ENCODE measurements around the gene ZDHHC7.
A peak's percentile ranks its signal among the peaks of the same experiment; 100 is the strongest.

ZDHHC7 gene

DNA sequence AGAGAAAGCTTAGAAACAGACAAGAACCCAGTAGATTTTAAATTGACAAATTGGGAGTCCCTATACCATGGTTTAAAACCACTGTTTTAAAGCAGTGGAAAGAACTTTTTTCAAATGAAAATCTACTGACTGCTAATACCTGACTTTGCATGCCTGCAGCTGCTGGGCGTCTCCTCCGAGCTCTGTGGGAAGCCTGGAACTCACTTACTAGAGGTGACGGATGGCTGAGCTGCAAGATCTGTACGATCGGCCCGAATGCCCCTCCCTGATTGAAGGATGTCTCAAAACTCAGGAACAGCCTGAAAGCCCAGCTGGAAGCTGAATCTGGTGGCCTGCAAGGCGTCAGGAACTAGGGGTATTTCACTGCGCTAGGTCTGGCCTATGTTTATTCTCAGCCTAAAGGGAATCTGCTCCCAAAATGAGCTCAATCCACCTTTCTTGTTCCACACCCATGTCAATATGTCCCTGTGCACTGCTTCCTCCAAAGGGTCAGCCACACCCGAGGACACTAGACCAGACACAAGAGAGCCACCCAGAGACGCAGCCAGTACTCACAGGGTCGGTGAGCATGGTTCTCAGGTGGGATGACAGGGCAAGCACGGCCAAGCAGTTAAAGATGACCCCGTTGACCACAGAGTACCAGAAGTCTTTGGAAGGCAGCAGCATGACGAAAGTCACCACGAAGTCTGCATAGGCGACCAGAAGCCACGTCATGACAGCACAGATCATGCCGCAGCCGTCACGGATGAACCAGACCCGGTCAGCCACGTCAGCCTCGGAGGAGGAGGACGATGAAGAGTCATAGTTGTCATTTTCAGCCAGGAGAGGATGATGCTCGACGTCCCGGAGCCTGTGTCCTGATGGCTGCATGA is 21.4 kb downstream of the ZDHHC7 start:
- no peak for DNase-seq

DNA sequence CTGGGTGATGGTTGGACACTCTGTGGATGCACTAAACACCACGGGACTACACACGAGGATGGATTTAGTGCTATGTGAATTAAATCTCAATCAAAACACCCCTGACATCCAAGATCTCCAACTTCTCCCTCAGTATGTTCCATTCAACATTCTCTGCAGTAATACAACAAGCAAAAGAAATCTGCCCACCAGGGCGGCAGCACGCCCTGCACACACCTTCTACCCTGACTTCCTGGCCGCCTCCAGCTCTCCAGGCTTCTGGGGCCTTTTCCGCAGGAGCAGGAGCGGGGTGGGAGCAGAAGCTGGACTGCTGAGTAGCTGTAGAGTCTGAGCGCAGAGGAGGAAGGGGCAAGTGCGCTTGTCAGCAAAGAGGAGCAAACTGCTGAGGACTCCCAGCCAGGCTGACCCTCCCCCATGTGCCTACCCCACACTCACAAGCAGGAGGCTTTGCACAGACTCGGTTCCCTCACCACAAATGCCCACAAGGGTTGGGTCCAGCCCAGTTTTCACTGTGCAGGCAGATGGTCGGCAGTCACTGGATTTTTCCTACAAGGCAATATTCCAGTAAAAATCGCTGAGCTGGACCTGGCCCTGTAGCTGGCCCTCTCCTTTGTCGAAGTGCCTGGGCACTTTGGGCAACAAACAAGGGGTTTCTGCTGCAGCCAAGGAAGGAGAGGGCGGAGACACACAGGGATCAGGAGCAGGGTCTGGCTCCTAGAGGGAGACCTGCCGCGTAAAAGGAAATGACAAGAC is 22.8 kb downstream of the ZDHHC7 start:
- DNase-seq: no peak

DNA sequence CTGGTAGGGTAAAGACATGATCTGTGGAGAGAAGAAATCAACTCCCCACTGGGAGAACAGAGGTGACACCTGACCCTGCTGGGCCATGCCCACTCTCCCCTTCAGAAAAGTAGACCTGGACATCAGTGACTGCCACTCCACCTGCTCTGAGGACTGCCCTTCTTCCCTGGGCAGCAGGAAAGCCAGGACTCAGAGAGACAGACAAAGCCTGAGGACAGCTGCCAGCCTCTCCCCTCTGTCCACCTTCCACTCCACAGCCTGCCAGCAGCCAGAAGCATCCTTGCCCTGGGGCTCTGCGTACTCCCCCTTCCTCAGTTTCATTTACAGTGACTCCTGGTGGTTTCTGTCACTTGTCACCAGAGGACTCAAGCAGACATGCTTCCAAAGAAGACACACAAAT is 24.5 kb downstream of the ZDHHC7 start:
- no peak for DNase-seq

DNA sequence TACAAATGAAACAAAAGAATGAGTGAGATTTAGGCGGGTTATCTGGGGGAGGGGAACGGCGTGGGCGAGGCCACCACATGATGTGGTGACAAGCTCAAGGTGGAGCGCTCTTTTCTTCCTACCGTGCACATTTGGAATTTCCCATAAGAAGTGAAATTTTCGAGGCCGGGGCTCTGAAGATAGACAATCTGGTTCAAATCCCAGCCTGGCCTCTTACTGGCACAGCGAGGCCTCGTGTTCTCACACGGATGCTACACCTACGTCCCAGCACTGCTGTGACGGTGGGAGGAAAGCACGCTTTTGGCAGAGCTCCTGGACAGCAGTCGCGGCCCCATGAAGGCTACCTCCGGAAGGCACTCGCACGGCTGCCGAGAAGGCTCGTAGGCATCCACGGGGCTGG is 25.2 kb downstream of the ZDHHC7 start:
- no peak for DNase-seq

DNA sequence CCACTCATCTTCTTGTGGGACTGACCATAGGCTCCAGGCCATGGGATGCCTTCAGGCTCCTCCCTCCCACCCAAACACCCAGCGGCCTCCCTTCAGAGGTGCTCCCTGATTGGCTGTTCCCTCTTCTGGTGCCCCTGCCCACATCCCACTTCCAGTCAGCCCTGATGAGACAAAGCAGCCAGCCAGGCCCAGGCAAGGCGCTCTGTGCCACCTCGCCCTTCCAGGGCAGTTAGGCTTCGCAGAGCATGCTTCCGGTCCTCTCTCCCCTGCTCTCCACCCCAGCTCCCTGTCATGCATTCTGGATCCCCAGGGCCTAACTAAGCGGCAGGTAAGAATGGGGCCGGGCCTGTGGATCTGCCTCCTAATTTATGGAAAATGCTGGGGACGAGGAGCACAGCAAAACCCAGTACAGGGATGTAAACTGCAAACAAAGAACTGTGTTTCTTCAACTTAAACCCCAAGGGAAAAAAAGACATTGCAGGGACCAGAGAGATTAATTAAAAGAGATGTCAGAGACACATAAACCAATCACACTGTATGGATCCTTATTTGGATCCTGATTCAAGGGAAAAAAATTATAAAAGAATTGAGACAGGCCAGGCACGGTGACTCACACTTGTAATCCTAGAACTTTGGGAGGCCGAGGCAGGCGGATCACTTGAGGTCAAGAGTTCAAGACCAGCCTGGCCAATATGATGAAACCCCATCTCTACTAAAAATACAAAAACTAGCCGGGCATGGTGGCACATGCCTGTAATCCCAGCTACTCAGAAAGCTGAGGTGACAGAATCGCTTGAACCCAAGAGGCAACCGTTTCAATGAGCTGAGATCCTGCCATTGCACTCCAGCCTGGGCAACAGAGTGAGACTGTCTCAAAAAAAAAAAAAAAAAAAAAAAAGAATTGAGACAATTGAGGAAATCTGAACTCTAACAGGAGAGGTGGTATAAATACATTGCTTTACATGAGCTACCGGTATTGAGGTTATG is 26.0 kb downstream of the ZDHHC7 start:
- DNase-seq: no peak

- DNase-seq: no peak
These were observed 28.9 kb downstream of the ZDHHC7 start for GRCh38 chr16:84982434-84982833.

DNA sequence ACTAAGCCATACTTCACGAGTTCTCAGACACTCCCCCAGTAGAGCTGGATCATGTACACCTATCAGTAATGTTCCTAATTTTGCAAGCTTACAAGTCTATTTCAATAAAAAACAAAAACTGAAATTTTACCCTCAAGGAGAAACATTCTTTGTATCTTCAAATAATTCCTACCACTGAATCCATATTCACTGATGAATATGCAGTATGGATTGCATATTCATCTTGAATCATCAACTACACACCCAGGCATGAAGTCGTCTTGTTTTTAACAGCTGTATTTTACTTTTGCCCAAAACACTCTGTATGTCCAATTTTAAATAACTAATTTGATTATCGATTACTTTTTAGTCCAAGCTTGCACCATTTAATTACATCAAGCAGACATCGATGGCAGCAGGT is 31.8 kb downstream of the ZDHHC7 start:
- DNase-seq: no peak

- DNase-seq: no peak
These were observed 34.5 kb downstream of the ZDHHC7 start for GRCh38 chr16:84976644-84977400.

GRCh38 chr16:84975522-84975921 is 35.8 kb downstream of the ZDHHC7 start:
- DNase-seq: no peak

- no peak for DNase-seq
These were observed 36.3 kb downstream of the ZDHHC7 start for GRCh38 chr16:84975066-84975465.

DNA sequence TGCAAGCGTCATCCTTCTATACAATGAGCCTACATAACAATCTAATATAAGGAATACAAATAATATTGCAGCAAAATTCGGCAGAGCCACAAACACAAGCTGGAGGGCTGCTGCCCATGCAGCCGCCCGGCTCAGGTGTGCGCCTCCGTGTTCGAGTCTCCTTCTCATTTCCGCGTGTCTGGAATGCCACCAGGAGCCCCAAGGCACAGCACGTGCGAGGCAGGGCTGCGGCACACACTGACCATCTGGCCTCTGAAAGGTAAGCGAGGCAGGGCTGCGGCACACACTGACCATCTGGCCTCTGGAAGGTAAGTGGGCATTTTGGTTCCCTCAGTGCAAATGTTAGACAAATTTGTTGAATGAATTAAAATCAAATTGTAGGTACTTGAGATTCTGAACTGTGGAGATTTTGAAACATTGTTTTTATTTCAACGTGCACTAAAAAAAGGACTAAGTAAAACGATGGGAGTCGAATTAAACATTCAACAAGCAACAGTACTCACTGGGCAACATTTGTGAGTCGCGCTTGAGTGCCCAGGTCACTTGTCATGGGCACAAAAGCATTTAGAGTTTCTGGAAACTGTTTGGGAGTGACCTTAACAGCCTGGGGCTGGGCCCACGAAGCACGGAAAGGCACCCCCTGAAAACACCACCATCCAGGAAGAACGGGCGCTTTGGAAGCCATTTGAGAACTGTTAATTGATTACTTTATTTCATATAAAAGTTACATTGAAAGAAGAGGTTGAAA is 37.4 kb downstream of the ZDHHC7 start:
- no peak for DNase-seq

DNA sequence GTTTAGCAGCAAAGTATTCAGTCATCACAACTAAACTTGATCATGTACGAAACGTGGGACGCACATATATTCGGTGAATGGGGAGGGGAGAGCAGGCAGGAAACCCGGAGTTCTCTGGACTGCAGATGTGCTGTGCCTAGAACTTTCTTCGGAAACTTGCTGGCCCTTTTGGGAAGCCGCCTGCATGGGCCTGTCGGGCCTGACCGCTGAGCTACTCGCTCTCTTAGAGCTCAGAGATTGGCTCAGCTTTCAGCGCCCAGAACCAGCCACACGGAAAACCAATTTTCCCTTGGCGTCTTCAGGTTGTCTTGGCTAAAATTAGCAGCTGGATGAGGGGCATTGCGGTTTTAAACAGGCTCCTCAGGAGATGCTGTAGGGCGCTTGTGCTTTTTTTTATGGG is 38.1 kb downstream of the ZDHHC7 start:
- DNase-seq: no peak

DNA sequence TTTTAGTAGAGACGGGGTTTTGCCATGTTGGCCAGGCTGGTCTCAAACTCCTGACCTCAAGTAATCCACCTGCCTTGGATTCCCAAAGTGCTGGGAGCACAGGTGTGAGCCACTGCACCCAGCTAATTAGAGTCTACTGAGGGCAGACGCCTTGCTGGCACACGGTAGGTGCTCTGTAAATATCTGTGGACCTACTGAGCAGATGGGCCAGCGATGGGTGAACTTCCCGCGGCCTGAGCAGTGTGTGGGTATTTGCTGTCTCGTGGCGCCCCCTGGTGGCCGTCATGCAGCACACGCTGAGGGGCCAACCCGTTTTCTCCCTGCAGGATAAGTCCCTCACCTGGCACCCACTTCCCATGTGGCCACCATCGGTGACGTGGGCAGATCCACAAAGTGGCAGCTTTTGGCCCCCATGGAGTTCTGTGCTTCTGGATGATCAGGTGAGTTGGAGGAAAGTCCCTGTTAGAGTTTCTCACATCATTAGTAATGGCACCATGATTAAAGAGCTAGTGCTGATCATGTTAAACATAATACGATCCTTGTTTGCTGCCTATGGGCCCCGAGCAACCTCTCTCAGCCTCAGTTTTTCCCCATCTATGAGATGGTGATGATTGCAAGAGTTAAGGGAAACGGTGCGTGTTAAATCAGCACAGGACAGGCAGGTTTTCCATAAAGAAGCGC is 40.7 kb downstream of the ZDHHC7 start:
- peak; percentile 84 for DNase-seq

GRCh38 chr16:84967828-84968227 is 43.5 kb downstream of the ZDHHC7 start:
- no peak for DNase-seq

GRCh38 chr16:84965428-84966415 is 45.6 kb downstream of the ZDHHC7 start:
- no peak for DNase-seq

DNA sequence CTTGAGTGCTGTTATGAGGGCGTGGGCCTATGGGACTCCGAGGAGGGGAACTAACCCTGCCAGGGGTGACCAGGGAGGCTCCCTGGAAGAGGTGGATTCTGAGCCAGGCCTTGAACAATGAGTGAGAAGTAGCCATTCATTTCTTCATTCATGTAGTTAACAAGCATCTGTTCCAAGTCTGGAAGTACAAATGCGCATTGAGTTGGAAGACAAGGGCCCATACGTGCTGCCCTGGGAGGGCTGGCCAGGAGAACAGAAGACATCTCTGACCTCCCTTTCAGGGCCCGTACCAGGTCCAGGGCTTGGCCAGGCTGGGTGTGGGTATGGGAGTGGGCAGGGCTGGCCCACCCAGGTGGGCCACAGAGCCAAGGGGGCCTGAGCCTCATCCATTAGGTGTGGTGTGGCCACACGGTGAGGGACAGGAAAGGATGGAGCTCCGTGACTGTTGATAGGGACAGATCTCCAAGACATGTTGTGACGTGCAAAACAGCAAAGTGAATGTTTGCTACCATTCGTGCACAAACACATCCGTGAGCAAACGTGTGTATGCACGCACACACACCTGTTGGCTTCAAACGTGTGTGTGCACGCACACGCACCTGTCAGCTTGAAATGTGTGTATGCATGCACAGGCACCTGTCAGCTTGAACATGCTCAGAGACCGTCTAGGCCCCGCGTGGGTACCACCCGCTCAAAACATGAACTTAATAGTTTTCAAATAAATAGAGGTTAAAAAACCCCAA is 46.8 kb downstream of the ZDHHC7 start:
- no peak for DNase-seq

GRCh38 chr16:84963066-84963465 is 48.3 kb downstream of the ZDHHC7 start:
- no peak for DNase-seq

GRCh38 chr16:84960942-84961341 is 50.4 kb downstream of the ZDHHC7 start:
- no peak for DNase-seq
